KBM-7 (cell line): Measurements from ENCODE around the gene SEMA6B.
"Not testable (repeated sequence)": the region's sequence is repeated elsewhere in the genome, so short reads cannot be mapped to it uniquely, and the experiment has no call there.

Source experiments
- DNase-seq: peaks from one replicate; pipeline ENCODE4 v3.0.0-alpha.2; 2015
- in situ Hi-C: fragments of 300-500 bp; cut with MboI; formaldehyde crosslinking; loops from 2 replicates; pipeline ENCODE4 v1.14.3; 2020; ENCODE audit warnings: low sequenced_read_pairs, low pct_unique_long_range_greater_than_20kb, mixed read lengths

Gene SEMA6B

GRCh38 chr19:4577020-4577782 lies 17.7 kb upstream of the SEMA6B start:
- in situ Hi-C loops, result no loop called here
- DNase-seq, result no peak

GRCh38 chr19:4576016-4576933 lies 16.8 kb upstream of the SEMA6B start:
- DNase-seq, result peak; percentile 63
- in situ Hi-C loops, result no loop called here

GRCh38 chr19:4575267-4576015 lies 16.0 kb upstream of the SEMA6B start:
- DNase-seq, result no peak
- in situ Hi-C loops, result no loop called here

- no peak for DNase-seq
- in situ Hi-C loops, result no loop called here
Observed at GRCh38 chr19:4573682-4574081, 14.2 kb upstream of the SEMA6B start.

DNA sequence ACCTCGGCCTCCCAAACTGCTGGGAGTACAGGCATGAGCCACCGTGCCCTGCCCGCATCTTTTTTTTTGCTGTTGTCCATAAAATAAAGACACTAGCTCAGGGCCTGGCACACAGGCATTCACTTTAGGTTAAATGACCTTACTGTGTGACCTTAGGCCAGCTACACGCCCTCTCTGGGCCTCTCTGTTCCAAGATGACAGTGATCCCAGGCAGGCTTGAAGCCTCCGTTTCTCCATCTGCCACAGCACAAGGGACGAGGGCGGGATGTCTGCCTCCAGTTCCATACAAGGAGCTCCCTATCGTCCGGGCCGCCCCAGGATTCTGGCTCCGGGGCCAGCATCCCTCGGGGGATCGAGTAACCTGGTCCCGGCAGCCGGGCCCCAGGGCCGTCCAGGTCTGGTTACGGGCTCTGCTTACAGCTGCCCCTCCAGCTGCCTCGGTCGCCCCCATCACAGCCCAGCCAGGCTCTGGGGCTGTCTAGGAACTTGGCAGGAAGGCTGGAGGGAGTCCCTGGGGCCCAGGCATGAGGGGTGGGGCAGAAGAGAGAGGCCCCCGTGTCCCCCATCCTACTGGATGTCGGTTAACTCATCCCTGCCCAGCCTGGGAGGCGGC lies 11.9 kb upstream of the SEMA6B start:
- no peak for DNase-seq
- in situ Hi-C loops, result no loop called here

DNA sequence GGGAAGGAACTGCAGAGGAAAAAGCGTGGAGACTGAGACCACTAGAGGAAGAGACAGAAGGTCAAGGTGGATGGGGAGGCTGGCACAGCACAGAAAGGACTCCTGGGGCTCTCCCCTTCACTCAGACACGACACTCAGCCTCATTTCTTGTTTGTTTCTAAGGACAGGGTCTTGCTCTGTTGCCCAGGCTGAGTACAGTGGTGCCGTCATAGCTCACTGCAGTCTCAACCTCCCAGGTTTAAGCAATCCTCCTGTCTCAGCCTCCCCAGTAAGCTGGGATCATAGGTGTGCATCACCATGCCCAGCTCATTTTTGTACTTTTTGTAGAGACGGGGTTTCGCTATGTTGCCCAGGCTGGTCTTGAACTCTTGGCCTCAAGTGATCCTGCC lies 11.4 kb upstream of the SEMA6B start:
- DNase-seq, result no peak
- in situ Hi-C loops, result no loop called here

DNA sequence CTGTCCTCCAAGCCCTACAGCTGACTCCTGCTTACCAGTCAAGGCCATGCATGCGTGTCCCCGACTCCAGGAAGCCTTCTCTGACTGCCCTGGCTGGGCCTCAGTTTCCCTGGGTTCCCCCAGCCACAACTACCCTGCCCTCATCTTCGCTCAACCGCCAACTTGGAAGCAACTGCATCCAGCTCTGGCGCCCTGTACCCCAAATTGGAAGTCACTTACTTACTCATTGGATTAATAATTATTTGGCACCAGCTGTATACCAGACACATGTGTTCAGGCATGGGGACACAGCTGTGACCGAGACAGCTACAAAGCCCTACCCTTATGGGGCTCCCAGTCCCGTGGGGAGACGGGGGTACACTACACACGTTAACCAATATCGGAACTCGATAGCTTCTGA lies 10.9 kb upstream of the SEMA6B start:
- DNase-seq, result no peak
- in situ Hi-C loops, result no loop called here

DNA sequence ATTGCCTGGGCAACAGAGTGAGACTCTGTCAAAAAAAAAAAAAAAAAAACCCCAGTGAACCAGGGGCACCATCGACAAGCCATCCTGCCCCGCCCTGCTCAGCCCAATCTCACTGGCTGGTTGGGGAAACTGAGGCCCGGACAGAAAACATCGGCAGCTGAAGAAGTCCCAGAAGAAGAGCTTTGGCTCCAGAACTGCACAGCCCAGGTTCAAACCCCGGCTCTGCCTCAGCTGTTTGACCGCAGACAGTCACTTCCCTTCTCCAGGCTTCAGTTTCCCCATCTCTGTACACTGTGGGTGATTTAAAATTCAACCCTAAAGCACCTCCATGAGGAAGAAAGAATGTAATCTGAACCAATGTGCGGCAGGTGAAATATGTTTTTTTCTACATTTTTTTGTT lies 9.4 kb upstream of the SEMA6B start:
- in situ Hi-C loops, result no loop called here
- DNase-seq, result peak; percentile 80

DNA sequence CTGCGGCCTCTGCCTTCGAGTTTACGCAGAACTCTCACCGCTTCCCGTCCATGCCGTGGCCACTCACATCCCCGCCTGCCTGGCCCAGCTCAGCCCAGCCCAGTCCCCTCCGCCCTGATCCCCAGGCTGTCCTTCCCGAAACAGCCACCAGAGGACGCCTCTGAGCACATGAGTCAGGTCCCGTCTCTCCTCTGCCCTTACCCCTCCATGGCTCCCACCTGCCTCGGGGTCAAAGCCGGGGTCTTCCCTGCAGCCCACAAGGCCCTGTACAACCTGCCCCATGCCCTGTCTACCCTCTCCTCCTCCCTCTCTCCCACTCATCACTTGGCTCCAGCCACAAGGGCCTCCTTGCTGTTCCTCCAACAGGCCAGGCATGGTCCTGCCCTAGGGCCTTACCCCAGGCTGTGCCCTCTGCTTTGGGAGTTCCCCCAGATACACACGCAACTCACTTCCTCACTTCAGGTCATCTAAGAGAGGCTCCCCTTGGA lies 8.1 kb upstream of the SEMA6B start:
- in situ Hi-C loops, result no loop called here
- DNase-seq, result peak; percentile 70

DNA sequence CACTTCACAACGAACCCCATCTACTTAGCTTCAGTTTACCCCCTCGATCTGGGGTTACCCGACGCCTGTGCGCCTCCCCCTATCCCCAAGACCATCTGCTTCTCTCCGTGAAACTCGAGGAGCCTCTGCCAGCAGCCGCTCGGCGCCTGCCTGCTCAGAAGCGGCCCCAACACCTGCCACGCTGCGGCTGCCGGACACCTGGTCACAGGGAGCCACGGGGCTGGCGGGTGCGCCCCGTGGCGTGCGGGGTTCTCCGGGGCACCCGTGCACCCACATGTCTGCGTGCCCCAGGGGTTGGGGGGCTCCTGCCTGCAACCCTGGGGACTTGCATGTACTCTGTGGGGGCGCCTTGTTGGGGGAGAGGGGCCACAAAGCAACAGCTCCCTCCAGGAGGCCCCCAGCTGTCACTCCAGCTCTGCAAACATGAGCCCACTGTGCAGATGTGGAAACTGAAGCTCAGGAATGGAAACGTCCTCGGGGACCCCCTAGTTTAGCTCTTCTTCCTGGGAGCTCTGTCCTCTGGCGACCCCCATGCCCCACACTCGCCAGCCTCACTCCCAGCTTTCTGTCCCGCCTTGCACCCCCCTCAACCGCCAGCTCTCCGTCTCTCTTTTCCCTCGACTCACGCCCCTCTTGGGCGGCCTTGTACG lies 7.0 kb upstream of the SEMA6B start:
- no peak for DNase-seq
- in situ Hi-C loops, result no loop called here

- in situ Hi-C loops, result not testable (repeated sequence)
- DNase-seq, result peak; percentile 83
Observed at GRCh38 chr19:4563562-4563961, 4.1 kb upstream of the SEMA6B start.

- DNase-seq, result peak; percentile 82
- in situ Hi-C loops, result not testable (repeated sequence)
Observed at GRCh38 chr19:4562085-4562484, 2.6 kb upstream of the SEMA6B start.

DNA sequence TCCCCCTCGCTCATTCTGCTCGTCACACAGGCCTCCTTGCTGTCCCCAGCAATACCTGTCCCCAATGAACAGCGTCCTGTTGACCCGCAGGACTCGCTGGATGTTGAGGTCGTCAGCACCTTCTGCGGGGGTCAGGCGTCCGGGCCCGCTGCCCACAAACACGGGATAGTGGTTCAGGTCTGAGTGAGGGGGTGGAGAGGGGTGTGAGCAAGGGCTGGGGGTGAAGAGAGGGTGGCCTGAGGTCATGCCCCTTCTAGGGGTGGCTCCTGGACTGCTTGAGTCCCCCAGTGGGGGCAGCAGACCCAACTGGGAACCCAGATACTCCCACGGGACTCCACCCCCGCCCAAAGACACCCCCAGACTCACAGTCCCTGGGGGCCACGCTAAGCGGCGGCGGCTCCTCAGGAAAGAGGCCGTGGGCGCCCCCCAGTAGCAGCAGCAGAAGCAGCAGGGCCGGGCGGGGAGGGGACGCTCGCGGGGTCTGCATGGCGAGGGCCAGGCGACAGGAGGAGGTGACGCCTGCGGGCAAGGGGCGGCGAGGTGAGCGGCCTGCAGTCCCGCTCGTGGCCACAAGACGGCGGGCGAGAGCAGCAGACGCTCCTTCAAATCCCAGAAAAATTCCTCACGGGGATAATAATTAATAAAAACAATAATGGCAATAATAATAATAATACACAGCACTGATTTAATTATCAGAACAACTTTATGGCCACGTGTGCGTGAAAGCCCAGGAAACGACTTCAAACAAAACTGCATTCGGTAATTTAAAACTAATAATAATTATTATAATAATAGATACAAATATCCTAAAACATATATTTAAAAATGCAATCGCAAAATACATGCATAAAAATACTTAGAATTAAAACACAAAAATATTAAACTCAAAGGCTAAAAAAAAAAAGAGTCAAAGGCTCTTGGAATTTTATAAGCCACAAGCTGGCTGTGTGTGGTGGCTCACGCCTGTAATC lies 1.2 kb downstream of the SEMA6B start:
- DNase-seq, result peak; percentile 56
- in situ Hi-C loops, result no loop called here

DNA sequence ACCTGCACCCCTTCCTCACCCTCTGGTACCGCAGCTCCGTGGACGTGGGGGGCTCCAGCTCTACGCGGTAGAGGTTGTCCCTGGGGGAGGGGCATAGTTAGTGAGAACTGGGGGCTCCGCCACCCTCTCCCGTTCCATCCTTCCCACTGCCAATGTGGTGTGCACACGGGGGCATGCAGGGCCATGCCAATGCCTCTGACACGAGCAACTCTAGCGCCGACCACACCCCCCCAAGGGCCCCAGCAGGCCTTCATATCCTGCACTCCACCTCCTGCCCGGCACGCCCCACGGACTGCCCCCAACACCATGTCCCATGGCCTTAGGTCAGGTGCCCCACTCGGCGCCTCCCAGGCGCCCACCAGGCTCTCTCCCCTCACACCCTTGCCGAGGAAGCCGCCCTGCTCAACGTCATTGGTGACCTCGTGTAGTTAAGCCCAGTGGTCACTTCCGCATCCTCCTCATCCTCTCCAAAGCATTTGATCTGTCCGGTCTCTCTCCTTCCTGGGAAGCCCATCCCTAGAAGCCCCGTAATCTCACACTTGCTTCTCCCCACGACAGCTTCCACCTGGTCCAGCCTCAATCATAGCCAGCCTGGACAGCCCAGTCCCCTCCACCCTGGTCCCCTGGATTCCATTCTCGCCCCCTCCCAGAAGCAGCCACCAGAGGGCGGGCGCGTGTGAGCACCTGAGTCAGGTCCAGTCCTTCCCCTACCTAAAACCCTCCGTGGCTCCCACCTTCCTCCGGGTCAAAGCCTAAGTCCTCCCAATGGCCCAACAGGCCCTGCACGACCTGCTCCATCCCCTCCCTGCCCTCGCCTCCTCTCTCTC lies 2.1 kb downstream of the SEMA6B start:
- in situ Hi-C loops, result no loop called here
- DNase-seq, result no peak

DNA sequence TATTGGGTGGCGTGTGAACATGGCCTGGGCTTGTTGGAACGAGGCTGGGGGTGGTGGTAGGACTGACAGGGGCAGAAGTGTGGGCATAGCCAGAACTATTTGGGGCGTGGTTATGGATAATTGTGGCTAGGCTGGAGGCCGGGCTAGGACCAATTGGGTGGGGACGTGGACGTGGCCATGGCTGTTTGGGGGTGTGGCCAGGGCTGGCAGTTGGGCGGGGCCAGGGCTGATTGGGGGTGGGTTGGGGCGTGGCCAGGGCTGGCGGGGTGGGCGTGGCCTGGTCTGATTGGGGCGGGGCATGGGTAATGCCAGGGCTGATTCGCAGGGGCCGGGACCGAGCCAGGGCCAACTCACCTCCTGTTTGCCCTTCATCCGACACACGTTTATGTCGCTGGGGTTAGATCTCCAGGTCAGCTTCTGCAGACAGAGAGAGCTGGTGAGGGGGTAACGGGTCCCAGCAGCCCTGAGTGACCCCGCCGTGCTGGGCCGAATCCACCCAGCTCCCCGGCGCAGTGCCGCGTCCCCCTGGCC lies 2.8 kb downstream of the SEMA6B start:
- no peak for DNase-seq
- in situ Hi-C loops, result no loop called here

DNA sequence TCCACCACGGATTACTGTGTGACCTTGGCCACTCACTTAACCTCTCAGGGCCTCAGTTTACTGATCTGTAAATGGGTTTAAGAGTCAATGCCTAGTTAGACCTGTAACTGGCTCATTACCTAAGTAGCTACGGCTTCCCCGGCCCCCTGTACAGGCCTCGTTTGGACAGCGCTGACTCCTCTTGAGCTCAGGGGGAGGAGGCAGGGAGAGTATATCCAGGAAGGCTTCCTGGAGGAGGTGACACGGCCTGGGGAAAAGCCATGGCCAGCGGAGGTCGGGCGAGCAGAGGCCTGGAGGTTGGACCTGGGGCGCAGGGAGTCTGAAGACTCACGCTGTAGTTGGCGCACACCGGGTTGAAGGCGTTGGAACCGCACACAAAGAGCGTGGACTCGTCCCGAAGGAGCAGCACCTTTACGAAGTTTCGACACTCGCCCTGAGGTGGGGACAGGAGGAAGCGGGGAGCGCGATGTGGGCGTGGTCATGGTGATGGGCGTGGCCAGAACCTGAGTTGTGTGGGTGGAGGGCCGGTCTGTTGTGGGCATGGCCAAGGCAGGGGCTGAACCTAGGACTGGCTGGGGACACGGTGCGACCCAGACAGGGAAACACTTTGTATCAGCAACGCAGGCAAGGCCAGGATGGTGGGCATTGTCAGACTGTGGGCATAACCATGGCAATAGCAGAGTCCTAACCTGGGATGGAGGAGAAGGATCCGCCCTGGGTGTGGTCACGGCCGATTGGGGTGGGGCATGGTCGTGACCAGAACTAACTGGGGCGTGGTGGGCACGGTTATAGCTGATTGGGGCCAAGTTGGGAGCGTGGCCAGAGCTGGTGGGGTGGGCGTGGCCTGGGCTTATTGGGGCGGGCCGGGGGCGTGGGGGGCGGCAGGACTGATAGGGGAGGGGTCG lies 3.6 kb downstream of the SEMA6B start:
- in situ Hi-C loops, result no loop called here
- no peak for DNase-seq
